GM12801 (cell line): ENCODE data around the gene CYB561.

Experiments
- TF ChIP-seq, protein P1 (sequence below): IDR thresholded peaks from one replicate; pipeline ENCODE4 v1.5.1; 2011; ENCODE audit warnings: control low read depth; ENCODE audit not compliant: insufficient read length; ENCODE audit errors: extremely low read depth

The CYB561 gene

DNA sequence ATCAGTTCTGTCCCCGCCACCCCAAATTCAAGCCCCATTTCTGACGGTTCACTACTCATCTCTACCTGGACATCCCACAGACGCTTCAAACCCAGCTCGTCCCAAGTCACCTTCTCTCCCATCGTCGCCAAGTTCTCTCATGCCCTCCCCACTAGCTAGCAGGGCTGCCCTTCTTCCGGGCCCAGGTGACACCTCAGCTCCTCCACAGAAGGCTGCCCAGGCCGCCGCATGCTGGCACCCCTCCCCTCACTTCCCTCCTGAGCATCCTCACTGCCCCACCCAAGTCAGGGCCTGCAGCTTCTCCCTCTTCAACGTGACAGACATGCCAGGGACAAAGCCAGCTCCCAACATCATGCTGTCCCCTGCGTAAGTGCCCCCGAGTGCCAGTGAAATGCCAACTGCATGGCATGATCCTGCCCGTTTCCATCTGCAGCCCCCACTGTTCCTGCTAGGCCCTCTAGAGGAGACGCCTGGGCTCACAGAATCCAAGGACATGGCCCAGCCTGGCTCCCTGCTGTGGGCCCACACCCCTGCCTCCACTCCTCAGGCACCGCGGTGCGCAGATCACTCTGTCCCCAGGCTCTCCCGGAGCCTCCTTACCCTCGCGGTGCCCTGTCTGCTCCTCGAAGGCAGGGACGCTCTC is 5.9 kb downstream of the CYB561 start:
- TF ChIP-seq, protein P1, sequence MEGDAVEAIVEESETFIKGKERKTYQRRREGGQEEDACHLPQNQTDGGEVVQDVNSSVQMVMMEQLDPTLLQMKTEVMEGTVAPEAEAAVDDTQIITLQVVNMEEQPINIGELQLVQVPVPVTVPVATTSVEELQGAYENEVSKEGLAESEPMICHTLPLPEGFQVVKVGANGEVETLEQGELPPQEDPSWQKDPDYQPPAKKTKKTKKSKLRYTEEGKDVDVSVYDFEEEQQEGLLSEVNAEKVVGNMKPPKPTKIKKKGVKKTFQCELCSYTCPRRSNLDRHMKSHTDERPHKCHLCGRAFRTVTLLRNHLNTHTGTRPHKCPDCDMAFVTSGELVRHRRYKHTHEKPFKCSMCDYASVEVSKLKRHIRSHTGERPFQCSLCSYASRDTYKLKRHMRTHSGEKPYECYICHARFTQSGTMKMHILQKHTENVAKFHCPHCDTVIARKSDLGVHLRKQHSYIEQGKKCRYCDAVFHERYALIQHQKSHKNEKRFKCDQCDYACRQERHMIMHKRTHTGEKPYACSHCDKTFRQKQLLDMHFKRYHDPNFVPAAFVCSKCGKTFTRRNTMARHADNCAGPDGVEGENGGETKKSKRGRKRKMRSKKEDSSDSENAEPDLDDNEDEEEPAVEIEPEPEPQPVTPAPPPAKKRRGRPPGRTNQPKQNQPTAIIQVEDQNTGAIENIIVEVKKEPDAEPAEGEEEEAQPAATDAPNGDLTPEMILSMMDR, result no peak

DNA sequence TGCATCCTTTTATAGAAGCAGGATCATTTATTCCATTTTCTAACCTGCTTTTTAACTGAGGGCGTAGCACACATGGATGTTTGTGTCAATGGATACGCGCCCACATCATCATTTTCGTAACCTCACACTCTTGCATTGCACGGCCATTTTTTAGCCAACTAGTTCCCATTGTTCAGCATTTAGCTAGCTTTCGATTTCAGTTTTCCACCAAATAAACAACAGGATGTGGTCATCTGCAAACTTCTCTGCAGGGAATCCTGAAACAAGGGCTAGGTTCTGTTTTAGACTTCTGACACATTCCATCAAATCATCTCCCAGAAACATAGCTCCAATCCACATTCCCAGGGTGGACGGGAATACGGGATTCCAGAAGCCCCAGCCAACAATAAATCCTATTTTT is 6.4 kb downstream of the CYB561 start:
- TF ChIP-seq, protein P1, result no peak

DNA sequence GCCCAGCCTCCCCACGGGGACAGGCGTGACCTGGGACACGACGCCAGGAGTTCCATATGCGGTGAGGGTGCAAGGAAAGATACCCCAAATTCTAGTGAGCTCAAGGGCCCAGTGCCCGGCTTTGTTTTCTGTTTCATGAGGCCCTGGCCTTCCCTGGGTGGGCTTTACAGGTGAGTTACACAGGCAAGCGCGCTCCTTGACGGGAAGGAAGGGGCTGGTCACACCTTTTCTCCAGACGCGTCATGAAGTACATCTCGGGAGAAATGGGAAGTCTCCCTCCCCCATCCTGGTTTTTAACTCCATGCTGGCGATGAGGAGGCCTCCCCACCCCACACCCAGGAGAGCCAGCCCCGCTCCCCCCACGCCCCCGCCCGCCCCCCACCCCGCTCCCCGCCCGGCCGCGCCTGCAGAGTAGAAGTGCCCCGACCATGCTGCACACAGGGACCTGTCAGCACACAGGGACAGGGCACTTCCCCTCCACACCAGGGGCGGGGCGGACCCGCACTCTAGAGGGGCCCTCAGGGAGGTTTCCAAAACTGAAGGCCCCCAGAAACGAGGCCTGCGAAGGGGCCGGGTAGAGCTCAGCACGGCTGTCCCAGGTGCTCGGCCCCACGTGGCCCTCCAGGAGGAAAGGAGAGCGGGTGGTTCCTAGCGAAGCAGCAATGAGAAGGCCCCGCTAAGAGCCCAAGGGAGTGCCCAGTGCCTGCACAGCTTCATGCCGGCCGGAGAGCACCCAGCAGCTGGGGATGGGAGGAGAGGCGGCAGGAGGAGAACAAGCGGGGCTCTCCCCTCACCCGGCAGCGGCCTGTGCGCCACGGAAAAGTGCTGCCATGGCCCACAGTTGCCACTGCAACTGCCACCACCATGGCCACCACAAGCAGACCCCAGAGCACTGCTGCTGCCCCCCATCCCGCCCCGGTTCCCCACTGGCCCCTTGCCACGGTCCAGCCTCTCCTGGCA is 7.7 kb downstream of the CYB561 start:
- TF ChIP-seq, protein P1, result no peak

DNA sequence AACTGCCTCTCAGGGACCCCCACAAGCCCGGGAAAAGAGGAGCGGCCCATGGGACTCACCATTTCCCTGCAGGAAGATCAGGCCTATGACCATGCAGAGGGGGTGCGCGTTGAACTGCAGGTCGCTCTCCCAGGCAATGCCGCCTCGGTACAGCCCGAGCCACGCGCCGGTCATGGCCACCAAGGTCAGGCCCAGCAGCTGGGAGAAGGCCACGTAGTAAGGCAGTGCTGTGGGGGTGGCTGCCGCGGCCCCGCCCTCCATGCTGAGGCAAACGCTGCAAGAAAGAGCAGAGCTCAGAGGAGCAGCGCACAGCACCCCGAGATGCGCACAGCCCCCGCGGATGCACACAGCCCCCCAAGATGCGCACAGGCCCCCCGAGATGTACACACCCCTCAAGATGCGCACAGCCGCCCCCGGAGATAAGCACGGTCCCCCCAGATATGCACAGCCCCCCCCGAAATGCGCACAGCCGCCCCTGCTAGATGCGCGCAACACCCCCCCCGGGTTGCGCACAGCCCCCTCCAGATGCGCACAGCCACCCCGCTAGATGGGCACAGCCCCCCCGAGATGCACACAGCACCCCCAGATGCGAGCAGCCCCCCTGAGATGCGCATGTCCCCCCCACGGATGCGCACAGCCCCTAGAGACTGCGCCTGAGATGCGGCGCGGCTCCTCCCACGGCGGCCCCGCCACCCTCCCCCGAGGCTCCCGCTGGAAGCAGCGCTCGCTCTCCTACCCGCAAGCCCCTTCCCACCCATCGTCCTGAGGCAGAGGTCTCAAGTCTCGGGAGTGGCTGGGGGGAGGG is 8.6 kb downstream of the CYB561 start:
- TF ChIP-seq, protein P1, result no peak

DNA sequence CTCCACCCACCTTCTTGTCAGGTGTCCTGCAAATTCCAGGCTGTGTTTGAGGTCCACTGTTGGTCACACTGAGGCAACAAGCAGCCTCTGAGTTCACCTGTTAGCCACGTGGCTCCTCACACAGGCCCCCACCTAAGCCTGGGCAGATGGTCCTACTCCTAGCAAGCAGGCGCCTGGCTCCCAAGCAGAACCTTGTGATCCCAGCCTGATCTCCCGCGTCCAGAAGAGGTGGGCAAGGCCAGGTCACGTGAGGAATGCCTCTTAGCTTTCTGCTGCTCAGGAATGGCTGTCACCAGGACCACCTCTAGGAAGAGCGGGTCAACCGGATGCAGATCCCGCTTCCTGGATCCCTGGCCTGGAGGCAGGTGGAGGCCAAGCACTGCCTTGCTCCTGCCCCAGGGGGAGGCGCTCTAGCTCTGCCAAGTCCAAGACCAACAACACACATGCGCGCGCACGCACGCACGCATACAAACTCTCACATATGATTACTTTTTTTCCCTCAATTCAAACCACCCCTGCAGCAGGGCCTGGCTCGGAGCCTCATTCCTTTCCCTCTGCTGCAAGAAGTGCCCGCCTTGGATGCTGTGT is 9.5 kb downstream of the CYB561 start:
- TF ChIP-seq, protein P1, result no peak

DNA sequence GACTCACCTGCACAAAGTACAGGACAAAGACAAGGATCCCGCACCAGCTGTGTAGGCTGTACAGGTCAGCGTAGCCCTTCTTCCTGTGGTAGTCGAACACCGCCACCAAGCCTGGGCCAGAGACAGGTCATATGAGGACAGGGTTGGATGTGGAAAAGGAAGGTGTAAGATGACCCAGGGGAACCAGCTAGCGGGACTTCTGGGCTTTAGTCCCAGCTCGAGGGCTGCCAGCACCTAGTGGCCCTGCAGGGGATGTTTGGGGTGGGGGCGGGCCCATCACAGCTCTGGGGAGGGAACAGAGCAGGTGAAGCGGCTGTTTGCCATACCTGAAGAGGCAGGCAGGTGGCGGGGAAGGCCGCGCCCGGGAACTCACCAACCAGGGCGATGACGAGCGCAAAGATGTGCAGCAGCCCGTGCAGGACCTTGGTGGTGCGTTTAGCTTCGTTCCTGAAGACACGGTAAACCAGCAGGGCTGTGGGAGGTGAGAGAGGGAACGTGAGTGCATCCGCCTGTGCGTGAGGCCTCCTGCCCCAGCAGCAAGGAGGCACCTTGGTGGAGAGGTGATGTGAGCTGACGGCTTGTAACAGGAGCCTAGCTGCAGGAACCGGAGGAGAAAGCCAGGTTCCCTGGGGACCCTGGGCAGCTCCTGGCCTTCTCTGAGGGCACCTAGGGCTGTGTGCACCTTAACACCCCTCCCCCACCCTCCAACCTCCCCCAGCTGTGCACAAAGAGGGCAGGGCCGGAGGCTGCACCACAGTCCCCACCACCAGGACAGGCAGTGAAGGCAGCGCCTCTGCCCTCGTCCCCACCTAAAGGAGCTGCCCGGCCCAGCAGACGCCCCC is 10.2 kb downstream of the CYB561 start:
- TF ChIP-seq, protein P1, result no peak
